ENCODE results near the gene PPP2R2B. TPM values are rescaled to one million over a fixed set of nuclear protein-coding genes. Genes with fewer than 3 reads are reported as not detected.

Gene PPP2R2B
- total and polyA plus RNA-seq, 2 of the 4 experiments (the other 2 are of a cell fraction) = not detected

DNA sequence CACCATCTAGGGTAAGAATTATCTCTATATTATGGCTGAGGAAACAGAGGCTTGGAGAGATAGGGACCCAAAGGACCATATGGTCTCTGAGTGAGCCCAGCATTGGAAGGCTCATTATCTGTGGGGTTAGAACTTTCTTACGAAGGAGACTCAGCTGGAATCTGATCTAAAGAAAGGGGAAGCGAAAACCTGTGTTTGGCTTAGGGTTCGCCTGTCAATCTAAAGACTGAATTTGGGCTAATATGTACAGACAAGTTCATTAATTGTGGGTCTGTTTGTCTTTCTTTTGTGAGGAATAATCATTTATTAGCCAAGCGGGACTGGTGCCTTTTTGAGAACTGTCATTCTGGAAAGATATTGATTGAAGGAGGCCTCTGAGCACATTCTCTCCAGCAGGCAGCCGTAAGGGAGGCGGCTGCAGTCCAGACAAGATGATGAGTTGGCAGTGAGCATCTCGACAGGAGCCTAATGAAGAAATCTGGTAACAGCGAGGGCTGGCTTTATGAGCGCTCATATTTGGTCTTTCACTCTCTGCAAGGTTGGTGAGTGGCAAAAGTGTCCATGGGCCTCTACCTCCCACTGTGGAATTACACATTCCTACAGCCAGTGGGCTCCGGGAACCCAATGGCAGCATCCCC lies 258.4 kb downstream of the PPP2R2B start:
- Histone ChIP-seq H3K27ac (ENCODE audit: insufficient read depth, low read length) (no peak overlapping the region), H3K14ac (replicated peaks; ENCODE audit: low read depth, low read length) (no peak overlapping the region), H2AK5ac (ENCODE audit: low read depth, low read length) (no peak overlapping the region), H3K9me3 (ENCODE audit: control insufficient read depth, insufficient read depth, low read length) (peaks cover 3% of the 10 kb centered on the region; the same call in 1 of the 2 replicates), H2AFZ (replicated peaks; ENCODE audit: low read length, poor library complexity) (no peak overlapping the region), H3K4me1 (ENCODE audit: control insufficient read depth, insufficient read depth, low read length) (no peaks in the 10 kb centered on the region), H3K18ac (ENCODE audit: low read depth, low read length) (no peak overlapping the region), H4K20me1 (ENCODE audit: insufficient read depth, low read length) (no peaks in the 10 kb centered on the region), H3K56ac (ENCODE audit: extremely low read depth, insufficient read depth, low read length) (no peak overlapping the region), H3K27me3 (ENCODE audit: control insufficient read depth, insufficient read depth, low read length) (no peaks in the 10 kb centered on the region), H3K79me1 (ENCODE audit: low read depth in 1 of 2, low read length in 2 of 2) (no peaks in the 10 kb centered on the region), H3K4me3 (ENCODE audit: insufficient read depth, low read depth, low read length) (no peak overlapping the region), H3K4me2 (ENCODE audit: low read depth, low read length) (no peak overlapping the region), H3K9me1 (ENCODE audit: insufficient read depth, low read length) (no peaks in the 10 kb centered on the region), H3K9ac (ENCODE audit: low read depth, low read length) (no peak overlapping the region), H2BK15ac (ENCODE audit: low read depth, low read length) (no peak overlapping the region), H4K91ac (ENCODE audit: insufficient read depth, low read depth, low read length) (no peak overlapping the region), H4K5ac (ENCODE audit: low read depth, low read length) (no peak overlapping the region), H3K36me3 (ENCODE audit: control insufficient read depth, insufficient read depth, low read length) (no peaks in the 10 kb centered on the region), H2AK9ac (replicated peaks; ENCODE audit: low read depth, low read length, poor library complexity) (no peak overlapping the region), H4K8ac (ENCODE audit: low read depth in 2 of 2, low read length in 2 of 2) (no peak overlapping the region), H2BK120ac (ENCODE audit: low read depth, low read length) (no peak overlapping the region), H3K4ac (ENCODE audit: low read depth, low read length) (no peak overlapping the region), H2BK20ac (ENCODE audit: low read depth, low read length) (no peak overlapping the region), H2BK5ac (ENCODE audit: low read depth, low read length, poor library complexity, severe bottlenecking) (no peak overlapping the region), H3K23ac (ENCODE audit: low read depth, low read length) (no peak overlapping the region)
- ChIA-PET CTCF (no interaction called here), POLR2A (ENCODE audit: unreplicated experiment) (no interaction called here)
- no peak for TF ChIP-seq FOS (IDR thresholded peaks at IDR 0.05; ENCODE audit: low read depth, low read length)
- TF ChIP-seq CHD1 (IDR thresholded peaks at IDR 0.05; ENCODE audit: low read depth, low read length) = no peak
- TF ChIP-seq, protein P1, sequence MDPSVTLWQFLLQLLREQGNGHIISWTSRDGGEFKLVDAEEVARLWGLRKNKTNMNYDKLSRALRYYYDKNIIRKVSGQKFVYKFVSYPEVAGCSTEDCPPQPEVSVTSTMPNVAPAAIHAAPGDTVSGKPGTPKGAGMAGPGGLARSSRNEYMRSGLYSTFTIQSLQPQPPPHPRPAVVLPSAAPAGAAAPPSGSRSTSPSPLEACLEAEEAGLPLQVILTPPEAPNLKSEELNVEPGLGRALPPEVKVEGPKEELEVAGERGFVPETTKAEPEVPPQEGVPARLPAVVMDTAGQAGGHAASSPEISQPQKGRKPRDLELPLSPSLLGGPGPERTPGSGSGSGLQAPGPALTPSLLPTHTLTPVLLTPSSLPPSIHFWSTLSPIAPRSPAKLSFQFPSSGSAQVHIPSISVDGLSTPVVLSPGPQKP (IDR thresholded peaks at IDR 0.05; ENCODE audit: borderline replicate concordance, low read depth, low read length) = no peak
- no peak for TF ChIP-seq SMC3 (IDR thresholded peaks at IDR 0.05; ENCODE audit: low read depth, low read length)
- ATAC-seq (ENCODE audit: low read depth) = no peak
- intact Hi-C loops (cut with micrococcal nuclease) (no loop called here), in situ Hi-C loops (cut with MboI; ENCODE audit: low sequenced_read_pairs) (no loop called here), dilution Hi-C loops (cut with HindIII; ENCODE audit: low sequenced_read_pairs, unreplicated experiment) (no loop called here)
- no peak for DNase-seq
- BruUV-seq (replicated peaks) = no TSS peak
- 40% methylated on average over 2 of the region's 10 CpGs; no CpG with 5 or more reads in 1 of the 2 experiments for WGBS, 2 experiments (ENCODE audit: extremely low coverage in 2 of 2, insufficient read length in 1 of 2)
